ENCODE data around the gene LSAMP.
"Not testable (repeated sequence)": the region's sequence is repeated elsewhere in the genome, so short reads cannot be mapped to it uniquely, and the experiment has no call there.

The LSAMP gene

DNA sequence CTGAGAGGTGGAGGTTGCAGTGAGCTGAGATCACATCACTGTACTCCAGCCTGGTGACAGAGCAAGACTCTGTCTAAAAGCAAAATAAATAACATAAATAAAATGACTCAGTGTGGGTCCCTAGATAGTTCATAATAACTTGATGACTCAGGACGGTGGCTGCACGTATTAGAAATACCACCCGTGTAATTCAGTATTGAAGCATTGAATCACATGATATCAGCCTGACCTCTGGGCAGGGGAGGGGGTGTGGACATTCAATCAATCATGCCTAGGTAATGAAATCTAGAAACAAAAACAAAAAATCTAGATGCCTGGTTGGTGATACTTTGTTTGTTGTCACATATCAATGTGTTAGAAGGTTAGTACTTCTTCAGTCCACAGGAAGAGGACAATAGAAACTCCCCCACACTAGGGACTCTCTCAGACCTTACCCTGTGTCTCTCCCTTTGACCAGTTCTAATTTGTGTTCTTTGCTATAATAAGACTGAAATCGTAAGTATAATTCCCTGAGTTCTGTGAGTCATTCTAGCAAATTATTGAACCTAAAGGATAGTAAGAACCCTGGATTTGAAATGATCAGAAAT, 644.7 kb downstream of the LSAMP start:
- POLR2A ChIA-PET (ENCODE audit: low non-redundant PET): no interaction called here
- no peak overlapping the region for H3K27ac ChIP-seq
- peak; percentile 44 for DNase-seq (ENCODE audit: low spot score)
- CTCF ChIA-PET: interaction anchor here (0.6 kb wide), 1 partner anchor 16 kb away, joined by 3 read pairs; no protein-coding TSS in a partner anchor
- TF ChIP-seq, protein P1, sequence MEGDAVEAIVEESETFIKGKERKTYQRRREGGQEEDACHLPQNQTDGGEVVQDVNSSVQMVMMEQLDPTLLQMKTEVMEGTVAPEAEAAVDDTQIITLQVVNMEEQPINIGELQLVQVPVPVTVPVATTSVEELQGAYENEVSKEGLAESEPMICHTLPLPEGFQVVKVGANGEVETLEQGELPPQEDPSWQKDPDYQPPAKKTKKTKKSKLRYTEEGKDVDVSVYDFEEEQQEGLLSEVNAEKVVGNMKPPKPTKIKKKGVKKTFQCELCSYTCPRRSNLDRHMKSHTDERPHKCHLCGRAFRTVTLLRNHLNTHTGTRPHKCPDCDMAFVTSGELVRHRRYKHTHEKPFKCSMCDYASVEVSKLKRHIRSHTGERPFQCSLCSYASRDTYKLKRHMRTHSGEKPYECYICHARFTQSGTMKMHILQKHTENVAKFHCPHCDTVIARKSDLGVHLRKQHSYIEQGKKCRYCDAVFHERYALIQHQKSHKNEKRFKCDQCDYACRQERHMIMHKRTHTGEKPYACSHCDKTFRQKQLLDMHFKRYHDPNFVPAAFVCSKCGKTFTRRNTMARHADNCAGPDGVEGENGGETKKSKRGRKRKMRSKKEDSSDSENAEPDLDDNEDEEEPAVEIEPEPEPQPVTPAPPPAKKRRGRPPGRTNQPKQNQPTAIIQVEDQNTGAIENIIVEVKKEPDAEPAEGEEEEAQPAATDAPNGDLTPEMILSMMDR (conservative IDR thresholded peaks at IDR 0.05; ENCODE audit: low read depth): no peak

DNA sequence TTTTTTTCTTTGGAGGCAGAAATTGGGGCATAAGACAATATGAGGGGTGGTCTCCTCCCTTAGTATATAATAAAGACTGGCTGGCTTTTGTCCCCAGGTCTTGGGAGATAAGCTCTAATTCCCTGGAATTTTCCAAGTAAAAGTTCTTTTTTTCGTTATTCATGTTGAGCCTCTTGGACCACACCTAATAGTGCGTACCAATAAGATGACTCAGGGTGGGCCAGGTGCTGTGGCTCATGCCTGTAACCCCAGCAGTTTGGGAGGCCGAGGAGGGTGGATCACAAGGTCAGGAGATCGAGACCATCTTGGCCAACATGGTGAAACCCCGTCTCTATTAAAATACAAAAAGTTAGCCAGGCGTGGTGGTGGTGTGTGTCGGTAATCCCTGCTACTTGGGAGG, 645.2 kb downstream of the LSAMP start:
- H3K27ac ChIP-seq; POLR2A ChIA-PET (ENCODE audit: low non-redundant PET); DNase-seq (ENCODE audit: low spot score): not testable (repeated sequence)
- CTCF ChIA-PET: interaction anchor here (0.6 kb wide), 1 partner anchor 15 kb away, joined by 3 read pairs; no protein-coding TSS in a partner anchor

DNA sequence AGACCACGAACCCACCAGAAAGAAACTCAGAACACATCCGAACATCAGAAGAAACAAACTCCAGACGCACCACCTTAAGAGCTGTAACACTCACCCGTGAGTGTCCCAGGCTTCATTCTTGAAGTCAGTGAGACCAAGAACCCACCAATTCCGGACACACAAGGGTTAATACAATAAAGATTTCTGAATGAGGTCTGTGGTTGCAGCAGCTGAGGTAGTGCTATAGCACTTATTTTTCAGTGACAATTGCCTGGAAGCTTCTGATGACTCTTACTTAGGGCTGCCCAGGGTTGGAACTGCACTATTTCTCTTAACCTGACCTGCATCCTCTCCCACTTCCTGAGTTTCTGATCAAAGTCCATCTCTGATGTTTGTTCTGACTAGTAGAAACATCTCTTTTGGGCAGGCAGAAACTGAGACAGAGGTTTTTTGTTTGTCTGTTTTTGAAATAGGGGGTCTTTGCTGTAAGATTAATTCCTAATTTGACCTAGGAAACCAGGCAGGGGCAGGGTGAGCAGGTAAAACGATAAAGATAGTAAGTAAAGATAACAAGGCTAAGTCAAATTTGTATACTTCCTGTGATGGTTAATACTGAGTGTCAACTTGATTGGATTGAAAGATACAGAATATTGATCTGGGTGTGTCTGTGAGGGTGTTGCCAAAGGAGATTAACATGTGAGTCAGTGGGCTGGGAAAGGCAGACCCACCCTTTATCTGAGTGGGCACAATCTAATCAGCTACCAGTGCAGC, 652.9 kb downstream of the LSAMP start:
- TF ChIP-seq, protein P1 (conservative IDR thresholded peaks at IDR 0.05; ENCODE audit: low read depth): no peak
- CTCF ChIA-PET: no interaction called here
- H3K27ac ChIP-seq: peak overlapping the region; percentile 68; the same call in 1 of the 2 replicates
- POLR2A ChIA-PET (ENCODE audit: low non-redundant PET): no interaction called here
- DNase-seq (ENCODE audit: low spot score): no peak

DNA sequence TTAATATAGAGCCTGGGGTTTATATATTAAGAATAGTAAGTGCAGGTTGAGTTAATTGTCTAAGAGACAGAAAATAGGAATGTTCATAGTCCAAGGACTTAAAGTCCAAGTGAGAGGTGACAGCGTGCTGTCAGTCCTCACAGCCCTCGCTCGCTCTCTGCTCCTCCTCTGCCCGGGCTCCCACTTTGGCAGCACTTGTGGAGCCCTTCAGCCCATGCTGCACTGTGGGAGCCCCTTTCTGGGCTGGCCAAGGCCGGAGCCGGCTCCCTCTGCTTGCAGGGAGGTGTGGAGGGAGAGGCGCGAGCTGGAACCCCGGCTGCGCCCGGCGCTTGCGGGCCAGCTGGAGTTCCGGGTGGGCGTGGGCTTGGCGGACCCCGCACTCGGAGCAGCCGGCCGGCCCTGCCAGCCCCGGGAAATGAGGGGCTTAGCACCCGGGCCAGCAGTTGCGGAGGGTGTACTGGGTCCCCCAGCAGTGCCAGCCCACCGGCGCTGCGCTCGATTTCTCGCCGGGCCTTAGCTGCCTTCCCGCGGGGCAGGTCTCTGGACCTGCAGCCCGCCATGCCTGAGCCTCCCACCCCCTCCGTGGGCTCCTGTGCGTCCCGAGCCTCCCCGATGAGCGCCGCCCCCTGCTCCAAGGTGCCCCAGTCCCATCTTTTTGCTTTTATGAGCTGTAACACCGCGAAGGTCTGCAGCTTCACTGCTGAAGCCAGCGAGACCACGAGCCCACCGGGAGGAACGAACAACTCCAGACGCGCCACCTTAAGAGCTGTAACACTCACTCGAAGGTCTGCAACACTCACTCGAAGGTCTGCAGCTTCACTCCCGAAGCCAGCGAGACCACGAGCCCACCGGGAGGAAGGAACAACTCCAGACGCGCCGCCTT, 653.8 kb downstream of the LSAMP start:
- CTCF ChIA-PET; POLR2A ChIA-PET (ENCODE audit: low non-redundant PET); DNase-seq (ENCODE audit: low spot score): not testable (repeated sequence)
- H3K27ac ChIP-seq: peak overlapping the region; percentile 68

- CTCF ChIA-PET: no interaction called here
- H3K27ac ChIP-seq: peak overlapping the region; percentile 68; the same call in 1 of the 2 replicates
- POLR2A ChIA-PET (ENCODE audit: low non-redundant PET): no interaction called here
- peak; percentile 94 for DNase-seq (ENCODE audit: low spot score)
- TF ChIP-seq, protein P1 (conservative IDR thresholded peaks at IDR 0.05; ENCODE audit: low read depth): no peak
Measured at GRCh38 chr3:115790759-115791158, 654.5 kb downstream of the LSAMP start.

- DNase-seq (ENCODE audit: low spot score): no peak
- peak overlapping the region; percentile 76 for H3K27ac ChIP-seq
- TF ChIP-seq, protein P1 (conservative IDR thresholded peaks at IDR 0.05; ENCODE audit: low read depth): no peak
- POLR2A ChIA-PET (ENCODE audit: low non-redundant PET): no interaction called here
- CTCF ChIA-PET: interaction anchor here (0.6 kb wide), 2 partner anchors 69 to 74 kb away, joined by 3 to 6 read pairs; no protein-coding TSS in a partner anchor
Measured at GRCh38 chr3:115789481-115789880, 655.8 kb downstream of the LSAMP start.

DNA sequence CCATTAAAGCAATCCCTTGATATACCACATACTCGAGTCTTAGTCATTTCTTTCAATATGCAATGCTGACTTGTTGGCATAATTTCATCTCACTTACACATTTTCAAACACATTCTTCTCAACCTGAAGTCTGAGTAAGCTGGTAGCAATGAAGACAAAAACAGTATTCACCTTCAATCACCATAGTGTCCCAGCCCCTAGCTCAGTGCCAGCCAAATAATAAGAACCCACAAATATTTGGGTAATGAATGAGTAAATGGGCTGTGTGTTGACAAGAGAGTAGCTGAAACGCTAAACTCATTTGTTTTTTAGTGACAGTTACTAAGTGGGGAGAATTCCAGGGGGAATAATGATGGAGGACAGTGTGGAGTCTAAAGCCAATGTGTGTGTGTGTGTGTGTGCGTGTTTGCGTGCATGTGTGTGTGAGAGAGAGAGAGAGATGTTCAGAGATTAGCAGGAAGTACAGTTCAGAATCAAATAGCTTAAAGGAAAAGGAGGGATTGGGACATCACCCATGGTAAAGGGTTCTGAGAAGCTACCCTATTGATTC, 656.3 kb downstream of the LSAMP start:
- DNase-seq (ENCODE audit: low spot score): peak; percentile 79
- H3K27ac ChIP-seq: peak overlapping the region; percentile 76; the same call in 1 of the 2 replicates
- ChIA-PET CTCF (interaction anchor here (0.6 to 0.7 kb wide), 3 partner anchors 69 to 664 kb away, joined by 3 to 6 read pairs (median 3); no protein-coding TSS in a partner anchor), POLR2A (ENCODE audit: low non-redundant PET) (no interaction called here)
- TF ChIP-seq, protein P1 (conservative IDR thresholded peaks at IDR 0.05; ENCODE audit: low read depth): no peak
